ENCODE measurements around the gene RSBN1L. TPM values are rescaled to one million over a fixed set of nuclear protein-coding genes. Genes with fewer than 3 reads are reported as not detected.

The RSBN1L gene
- total RNA-seq, 1 experiment from 2014 or later, result 19.2 TPM

- no peak for DNase-seq (ENCODE audit: low spot score)
- in situ Hi-C loops (cut with HindIII; ENCODE audit: low sequenced_read_pairs), result no loop called here
These were observed 128.9 kb downstream of the RSBN1L start for GRCh38 chr7:77825131-77825530.

- no peak for DNase-seq (ENCODE audit: low spot score)
- in situ Hi-C loops (cut with HindIII; ENCODE audit: low sequenced_read_pairs), result no loop called here
These were observed 130.0 kb downstream of the RSBN1L start for GRCh38 chr7:77826300-77826699.

DNA sequence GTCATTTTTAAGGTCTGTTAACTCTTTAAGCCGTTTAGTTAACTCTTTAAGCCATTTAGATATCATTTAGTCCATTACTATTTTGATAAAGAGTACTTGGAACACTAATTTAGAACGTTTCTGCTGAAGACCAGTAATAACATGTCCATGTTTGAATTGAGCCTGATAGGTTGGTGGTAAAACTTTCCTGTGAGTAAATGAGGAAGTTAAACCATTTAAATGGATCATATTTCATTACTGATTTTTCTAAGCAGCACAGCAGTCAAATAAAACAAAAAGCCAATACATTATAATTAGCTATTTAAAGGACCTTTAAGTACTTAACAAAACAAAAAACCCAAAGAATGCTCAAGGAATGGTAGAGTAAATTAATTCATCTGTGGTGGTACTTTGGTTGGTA, 131.7 kb downstream of the RSBN1L start:
- DNase-seq (ENCODE audit: low spot score), result no peak
- in situ Hi-C loops (cut with HindIII; ENCODE audit: low sequenced_read_pairs), result no loop called here

GRCh38 chr7:77830649-77831355, 134.5 kb downstream of the RSBN1L start:
- in situ Hi-C loops (cut with HindIII; ENCODE audit: low sequenced_read_pairs), result no loop called here
- DNase-seq (ENCODE audit: low spot score), result no peak

- DNase-seq (ENCODE audit: low spot score), result no peak
- in situ Hi-C loops (cut with HindIII; ENCODE audit: low sequenced_read_pairs), result no loop called here
These were observed 135.2 kb downstream of the RSBN1L start for GRCh38 chr7:77831481-77831880.

GRCh38 chr7:77831953-77832352, 135.7 kb downstream of the RSBN1L start:
- in situ Hi-C loops (cut with HindIII; ENCODE audit: low sequenced_read_pairs), result no loop called here
- no peak for DNase-seq (ENCODE audit: low spot score)

Other genes starting within 250 kb of the RSBN1L start
- 22.9 and 27.2 TPM in 2 replicates for gene PTPN12, start 159.2 kb upstream of the RSBN1L start, total RNA-seq (2014; rRNA removed; shearing (Covaris generic))
- 7.6 and 13.9 TPM in 2 replicates for gene TMEM60, start 102.0 kb downstream of the RSBN1L start, total RNA-seq (2014; rRNA removed; shearing (Covaris generic))
- 7.0 and 7.1 TPM in 2 replicates for gene PHTF2, start 102.3 kb downstream of the RSBN1L start, total RNA-seq (2014; rRNA removed; shearing (Covaris generic))